A549 (cell line): ENCODE results near the gene TNIP3. TPM values are rescaled to one million over a fixed set of nuclear protein-coding genes. Genes with fewer than 3 reads are reported as not detected.
"Not testable (repeated sequence)": the region's sequence is repeated elsewhere in the genome, so short reads cannot be mapped to it uniquely, and the experiment has no call there.

Experiments used
- ATAC-seq, 2 experiments: fragments of 200-7000 bp in 1 of 2; fragments of >200 bp in 1 of 2; cut with Nextera tagmentation in 1 of 2; cut with Tn5 transposase in 1 of 2; 3 replicates each; pipeline versions ENCODE4 v1.8.0 to v1.9.1; 2018 to 2020; ENCODE audit warnings: mild to moderate bottlenecking in 1 of 2, moderate library complexity in 1 of 2
- CTCF ChIA-PET: fragments of 300-600 bp; sonication (Branson Sonifier 250); formaldehyde crosslinking; extraction: SDS; loops from one replicate; lab custom pipeline; 2021; ENCODE audit warnings: antibody characterized with exemption, inconsistent platforms; lab: Yijun Ruan, JAX
- POLR2A ChIA-PET: fragments of 350-600 bp; formaldehyde crosslinking; extraction: SDS; loops from one replicate; lab custom pipeline; 2021; ENCODE audit warnings: antibody characterized with exemption, inconsistent platforms; lab: Yijun Ruan, JAX
- DNase-seq, 2 experiments: peaks; one replicate each; pipeline versions ENCODE4 v3.0.0 to v3.0.0-alpha.2; 2011 to 2016; ENCODE audit warnings: low read depth in 1 of 2, low spot score in 1 of 2
- FAIRE-seq: peaks from 2 replicates; lab custom pipeline; 2011; peaks lifted over from hg19 to GRCh38; lab: Jason Lieb, UNC
- H3K27ac ChIP-seq, 2 experiments: fragments of >200 bp; sonication (Bioruptor Twin); formaldehyde crosslinking; 3 replicates each; pipeline ENCODE4 v1.5.1; 2016 to 2017
- H3K4me1 ChIP-seq: fragments of >200 bp; sonication (Bioruptor Twin); formaldehyde crosslinking; 3 replicates; pipeline ENCODE4 v1.6.1; 2016
- H3K4me2 ChIP-seq: fragments of >200 bp; sonication (Bioruptor Twin); formaldehyde crosslinking; 3 replicates; pipeline ENCODE4 v1.6.1; 2016
- H3K4me3 ChIP-seq: fragments of >200 bp; sonication (Bioruptor Twin); formaldehyde crosslinking; 3 replicates; pipeline ENCODE4 v1.5.1; 2016
- H3K9me3 ChIP-seq: fragments of >200 bp; sonication (Bioruptor Twin); formaldehyde crosslinking; 3 replicates; pipeline ENCODE4 v1.6.1; 2016
- BCL3 ChIP-seq: fragments of >200 bp; sonication (Bioruptor Twin); formaldehyde crosslinking; IDR thresholded peaks from 3 replicates; pipeline ENCODE4 v1.6.1; 2016
- CBX8 ChIP-seq: fragments of 200-600 bp; sonication (generic); IDR thresholded peaks from 2 replicates; pipeline ENCODE4 v1.6.1; 2016
- CEBPB ChIP-seq, 2 experiments: fragments of >200 bp in 1 of 2; sonication (Bioruptor Twin) in 1 of 2; formaldehyde crosslinking in 1 of 2; IDR thresholded peaks; 2 replicates each; pipeline ENCODE4 v1.6.1; 2012 to 2016
- CHD4 ChIP-seq: fragments of 200-600 bp; sonication (generic); IDR thresholded peaks from 2 replicates; pipeline ENCODE4 v1.6.1; 2016; ENCODE audit warnings: antibody characterized with exemption, mild to moderate bottlenecking, borderline replicate concordance
- EHF ChIP-seq: fragments of 250-450 bp; sonication (Bioruptor Pico); IDR thresholded peaks from 2 replicates; pipeline ENCODE4 v1.5.0; 2020; ENCODE audit warnings: mild to moderate bottlenecking
- EP300 ChIP-seq, 2 experiments: fragments of >200 bp; sonication (Bioruptor Twin); formaldehyde crosslinking; IDR thresholded peaks; 2 replicates in 1 of 2; 3 replicates in 1 of 2; pipeline ENCODE4 v1.6.1; 2016 to 2017
- FOSB ChIP-seq: fragments of 250-450 bp; sonication (Bioruptor Pico); IDR thresholded peaks from 2 replicates; pipeline ENCODE4 v1.5.0; 2020; ENCODE audit warnings: mild to moderate bottlenecking, moderate library complexity
- FOXS1 ChIP-seq: fragments of 250-450 bp; sonication (Bioruptor Pico); IDR thresholded peaks from 2 replicates; pipeline ENCODE4 v1.5.0; 2020; ENCODE audit warnings: mild to moderate bottlenecking, moderate library complexity
- HES2 ChIP-seq: fragments of >200 bp; sonication (Bioruptor Twin); formaldehyde crosslinking; IDR thresholded peaks from 2 replicates; pipeline ENCODE4 v1.6.1; 2016
- HOXB5 ChIP-seq: fragments of 250-450 bp; sonication (Bioruptor Pico); IDR thresholded peaks from 2 replicates; pipeline ENCODE4 v1.5.0; 2020; ENCODE audit warnings: mild to moderate bottlenecking, moderate library complexity
- JUN ChIP-seq, 2 experiments: fragments of >200 bp; sonication (Bioruptor Twin); formaldehyde crosslinking; IDR thresholded peaks; 2 replicates in 1 of 2; 3 replicates in 1 of 2; pipeline ENCODE4 v1.6.1; 2016 to 2017
- KDM1A ChIP-seq: fragments of 200-600 bp; sonication (generic); IDR thresholded peaks from 2 replicates; pipeline ENCODE4 v1.6.1; 2016; ENCODE audit warnings: low read depth, mild to moderate bottlenecking
- MAFK ChIP-seq: fragments of 450-650 bp; IDR thresholded peaks from 2 replicates; pipeline ENCODE4 v1.6.1; 2014; ENCODE audit not compliant: partially characterized antibody
- NFE2L2 ChIP-seq: fragments of 150-350 bp; conservative IDR thresholded peaks from 2 replicates; pipeline ENCODE4 v1.6.1; 2014; ENCODE audit warnings: low read length
- NR3C1 ChIP-seq: fragments of >200 bp; sonication (Bioruptor Twin); formaldehyde crosslinking; IDR thresholded peaks from 3 replicates; pipeline ENCODE4 v1.6.1; 2017
- POLR2A ChIP-seq: IDR thresholded peaks from 2 replicates; pipeline ENCODE4 v1.6.1; 2012; ENCODE audit warnings: mild to moderate bottlenecking, low read length
- RARB ChIP-seq: fragments of 250-450 bp; sonication (Bioruptor Pico); IDR thresholded peaks from 2 replicates; pipeline ENCODE4 v1.8.0; 2021; ENCODE audit warnings: mild to moderate bottlenecking, moderate library complexity
- RCOR1 ChIP-seq: fragments of 150-350 bp; IDR thresholded peaks from 2 replicates; pipeline ENCODE4 v1.6.1; 2014; ENCODE audit warnings: antibody characterized with exemption, low read length, low read depth
- SREBF2 ChIP-seq: fragments of 450-650 bp; IDR thresholded peaks from 2 replicates; pipeline ENCODE4 v1.6.1; 2014; ENCODE audit warnings: mild to moderate bottlenecking, moderate library complexity
- TFCP2L1 ChIP-seq: fragments of 250-450 bp; sonication (Bioruptor Pico); IDR thresholded peaks from 2 replicates; pipeline ENCODE4 v1.5.0; 2021; ENCODE audit warnings: mild to moderate bottlenecking
- ZC3H11A ChIP-seq: fragments of 450-650 bp; IDR thresholded peaks from 2 replicates; pipeline ENCODE4 v1.6.1; 2014; ENCODE audit warnings: antibody characterized with exemption, mild to moderate bottlenecking
- ZFP36 ChIP-seq: fragments of 450-650 bp; IDR thresholded peaks from 2 replicates; pipeline ENCODE4 v1.6.1; 2014; ENCODE audit warnings: borderline replicate concordance; ENCODE audit not compliant: partially characterized antibody
- WGBS: methylation state at CpG from one replicate; pipeline ENCODE4 v1.1.6; 2017; ENCODE audit errors: missing lambda C conversion rate; 5-methylcytosine and 5-hydroxymethylcytosine counted together
- polyA plus RNA-seq, 4 experiments: library from polyadenylated mRNA; depleted of rRNA in 3 of 4; stranded (reverse); fragments of >200 nt; fragmentation: RNase III in 1 of 4; extraction: RNeasy Plus Mini Kit Qiagen cat#74134 plus additional on column Dnase treatment in 1 of 4; gene quantifications; 2 replicates in 3 of 4; 3 replicates in 1 of 4; pipeline ENCODE4 v1.2.3, GENCODE V29; 2011 to 2017

Gene TNIP3
- polyA plus RNA-seq, 2 of the 4 experiments (the other 2 are of a cell fraction), result 0.46 to 0.58 TPM

GRCh38 chr4:121177246-121178137 is 13.4 kb upstream of the TNIP3 start:
- TF ChIP-seq CHD4, result no peak
- no peak for TF ChIP-seq CBX8
- no peak for TF ChIP-seq TFCP2L1
- no peak for TF ChIP-seq FOSB (CRISPR knock-in tag)
- no peak for TF ChIP-seq FOXS1 (CRISPR knock-in tag)
- H3K4me1 ChIP-seq, result no peaks in the 10 kb centered on the region
- POLR2A ChIA-PET, result no interaction called here
- no peak overlapping the region for H3K27ac ChIP-seq
- no peak for FAIRE-seq
- WGBS, result 4% methylated on average over 3 of the region's 3 CpGs
- DNase-seq, result no peak
- CTCF ChIA-PET, result interaction anchor here (0.6 to 1.2 kb wide), 2 partner anchors 8 to 15 kb away, joined by 3 to 7 read pairs; no protein-coding TSS in a partner anchor
- H3K4me3 ChIP-seq, result no peak overlapping the region
- no peaks in the 10 kb centered on the region for H3K9me3 ChIP-seq
- H3K4me2 ChIP-seq, result no peak overlapping the region
- ATAC-seq, result no peak

- no peaks in the 10 kb centered on the region for H3K9me3 ChIP-seq
- no peak for ATAC-seq
- H3K4me3 ChIP-seq, result no peak overlapping the region
- no peaks in the 10 kb centered on the region for H3K4me1 ChIP-seq
- no peak overlapping the region for H3K27ac ChIP-seq
- WGBS, result 72% methylated on average over 3 of the region's 3 CpGs
- DNase-seq, result no peak
- POLR2A ChIA-PET, result no interaction called here
- TF ChIP-seq RCOR1 (no peak), HES2 (no peak), FOXS1 (CRISPR knock-in tag) (no peak), NR3C1 (no peak), EHF (CRISPR knock-in tag) (no peak), HOXB5 (CRISPR knock-in tag) (no peak), ZFP36 (no peak), MAFK (no peak), JUN (IDR thresholded peaks at IDR 0.05) (no peak), SREBF2 (no peak), EP300 (IDR thresholded peaks at IDR 0.05) (no peak), POLR2A (no peak), ZC3H11A (no peak), BCL3 (no peak), TFCP2L1 (no peak), RARB (CRISPR knock-in tag) (no peak), NFE2L2 (no peak), KDM1A (no peak), CEBPB (IDR thresholded peaks at IDR 0.05) (no peak)
- no peak for FAIRE-seq
- H3K4me2 ChIP-seq, result no peak overlapping the region
- CTCF ChIA-PET, result no interaction called here
These were observed 12.2 kb upstream of the TNIP3 start for GRCh38 chr4:121176082-121176934.

- H3K4me2 ChIP-seq, ATAC-seq, H3K27ac ChIP-seq, H3K4me3 ChIP-seq, DNase-seq, CTCF ChIA-PET, FAIRE-seq, POLR2A ChIA-PET, H3K4me1 ChIP-seq, H3K9me3 ChIP-seq: not testable (repeated sequence)
- WGBS, result 77% methylated on average over 3 of the region's 3 CpGs
These were observed 7.4 kb upstream of the TNIP3 start for GRCh38 chr4:121171477-121171876.
